GM10266 (cell line): Measurements from ENCODE around the gene DIO3.

Experiments
- DNase-seq: peaks from one replicate; pipeline ENCODE4 v3.0.0; 2012; ENCODE audit errors: extremely low spot score
- TF ChIP-seq, protein P1 (sequence below): IDR thresholded peaks from 2 replicates; pipeline ENCODE4 v1.5.1; 2012; ENCODE audit warnings: mild to moderate bottlenecking, low read depth; ENCODE audit not compliant: control insufficient read depth, insufficient read depth; ENCODE audit errors: missing control alignments

Gene DIO3

DNA sequence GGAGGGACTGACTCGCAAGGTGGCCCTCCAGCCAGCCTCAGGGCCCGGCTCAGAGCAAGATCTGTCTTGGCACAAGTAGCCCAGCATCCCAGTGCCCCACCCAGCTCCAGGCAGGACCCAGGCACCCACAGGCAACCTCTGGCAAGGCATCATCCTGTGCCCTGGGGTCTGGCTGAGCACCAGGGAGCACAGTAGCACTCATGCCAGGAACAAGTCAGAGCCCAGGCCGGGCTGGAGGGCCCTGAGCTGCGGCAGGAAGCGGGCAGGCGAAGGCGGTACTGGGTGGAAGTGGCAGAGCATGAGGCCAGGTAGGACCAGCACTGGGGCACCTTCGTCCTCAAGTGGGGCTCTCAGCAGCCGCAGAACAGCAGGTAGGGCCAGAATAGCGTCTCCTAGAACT, 5.2 kb upstream of the DIO3 start:
- DNase-seq: no peak
- TF ChIP-seq, protein P1, sequence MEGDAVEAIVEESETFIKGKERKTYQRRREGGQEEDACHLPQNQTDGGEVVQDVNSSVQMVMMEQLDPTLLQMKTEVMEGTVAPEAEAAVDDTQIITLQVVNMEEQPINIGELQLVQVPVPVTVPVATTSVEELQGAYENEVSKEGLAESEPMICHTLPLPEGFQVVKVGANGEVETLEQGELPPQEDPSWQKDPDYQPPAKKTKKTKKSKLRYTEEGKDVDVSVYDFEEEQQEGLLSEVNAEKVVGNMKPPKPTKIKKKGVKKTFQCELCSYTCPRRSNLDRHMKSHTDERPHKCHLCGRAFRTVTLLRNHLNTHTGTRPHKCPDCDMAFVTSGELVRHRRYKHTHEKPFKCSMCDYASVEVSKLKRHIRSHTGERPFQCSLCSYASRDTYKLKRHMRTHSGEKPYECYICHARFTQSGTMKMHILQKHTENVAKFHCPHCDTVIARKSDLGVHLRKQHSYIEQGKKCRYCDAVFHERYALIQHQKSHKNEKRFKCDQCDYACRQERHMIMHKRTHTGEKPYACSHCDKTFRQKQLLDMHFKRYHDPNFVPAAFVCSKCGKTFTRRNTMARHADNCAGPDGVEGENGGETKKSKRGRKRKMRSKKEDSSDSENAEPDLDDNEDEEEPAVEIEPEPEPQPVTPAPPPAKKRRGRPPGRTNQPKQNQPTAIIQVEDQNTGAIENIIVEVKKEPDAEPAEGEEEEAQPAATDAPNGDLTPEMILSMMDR: no peak

DNA sequence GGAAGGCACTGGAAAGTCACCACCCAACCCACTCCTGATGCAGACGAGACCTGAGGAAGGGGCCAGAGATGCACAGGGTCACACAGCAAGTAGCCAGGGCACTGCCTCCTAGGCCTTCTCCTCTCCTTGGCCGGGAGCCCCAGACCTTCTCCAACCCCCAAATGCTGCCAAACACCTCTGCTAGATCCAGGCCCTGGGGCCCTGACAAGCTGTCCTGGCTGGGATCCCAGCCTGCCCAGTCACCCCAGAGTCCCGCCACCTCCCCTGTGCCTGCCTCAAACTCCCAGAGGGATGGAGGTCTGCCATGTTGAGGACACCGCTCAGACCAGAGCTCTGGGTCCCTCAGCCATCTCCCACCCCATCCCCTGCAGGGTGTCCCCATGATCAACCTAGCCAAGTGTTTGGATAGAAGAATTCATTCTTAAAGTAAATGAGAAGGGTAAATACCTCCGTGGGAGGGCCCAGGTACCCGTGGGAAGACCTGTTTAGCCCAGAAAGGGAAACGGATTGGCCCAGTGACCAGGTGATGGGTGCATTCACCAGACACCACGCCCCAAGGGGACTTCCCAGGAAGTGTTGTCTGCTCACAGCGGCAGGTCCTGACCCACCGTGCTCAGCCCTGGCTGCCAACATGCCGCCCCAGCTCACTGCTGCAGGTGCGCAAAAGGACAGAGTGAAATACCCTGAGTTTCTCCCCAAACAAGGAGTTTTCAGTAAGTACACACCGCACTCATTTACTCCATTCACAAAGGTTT, 4.6 kb upstream of the DIO3 start:
- no peak for DNase-seq

DNA sequence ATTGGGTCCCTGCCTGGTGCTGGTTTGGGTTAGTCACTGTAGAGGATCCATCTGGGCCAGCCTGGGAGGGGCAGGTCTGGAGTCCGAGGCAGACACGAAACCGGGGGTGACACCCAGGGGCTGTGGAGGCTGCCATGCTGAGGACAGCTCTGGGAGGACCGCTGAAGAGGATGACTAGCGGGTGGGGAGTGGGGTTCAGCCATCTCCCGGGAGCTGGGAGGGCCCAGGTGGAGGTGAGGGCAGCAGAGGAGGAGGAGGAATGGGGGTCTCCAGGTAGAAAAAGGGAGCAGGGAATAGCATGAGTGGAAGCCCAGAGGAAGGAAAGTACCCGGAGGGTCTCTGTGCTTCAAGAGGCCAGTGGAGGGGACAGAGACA, 4.0 kb upstream of the DIO3 start:
- DNase-seq: no peak
- TF ChIP-seq, protein P1: no peak

More for the DNA sequence above, 4.6 kb upstream of the DIO3 start:
- TF ChIP-seq, protein P1: no peak

DNA sequence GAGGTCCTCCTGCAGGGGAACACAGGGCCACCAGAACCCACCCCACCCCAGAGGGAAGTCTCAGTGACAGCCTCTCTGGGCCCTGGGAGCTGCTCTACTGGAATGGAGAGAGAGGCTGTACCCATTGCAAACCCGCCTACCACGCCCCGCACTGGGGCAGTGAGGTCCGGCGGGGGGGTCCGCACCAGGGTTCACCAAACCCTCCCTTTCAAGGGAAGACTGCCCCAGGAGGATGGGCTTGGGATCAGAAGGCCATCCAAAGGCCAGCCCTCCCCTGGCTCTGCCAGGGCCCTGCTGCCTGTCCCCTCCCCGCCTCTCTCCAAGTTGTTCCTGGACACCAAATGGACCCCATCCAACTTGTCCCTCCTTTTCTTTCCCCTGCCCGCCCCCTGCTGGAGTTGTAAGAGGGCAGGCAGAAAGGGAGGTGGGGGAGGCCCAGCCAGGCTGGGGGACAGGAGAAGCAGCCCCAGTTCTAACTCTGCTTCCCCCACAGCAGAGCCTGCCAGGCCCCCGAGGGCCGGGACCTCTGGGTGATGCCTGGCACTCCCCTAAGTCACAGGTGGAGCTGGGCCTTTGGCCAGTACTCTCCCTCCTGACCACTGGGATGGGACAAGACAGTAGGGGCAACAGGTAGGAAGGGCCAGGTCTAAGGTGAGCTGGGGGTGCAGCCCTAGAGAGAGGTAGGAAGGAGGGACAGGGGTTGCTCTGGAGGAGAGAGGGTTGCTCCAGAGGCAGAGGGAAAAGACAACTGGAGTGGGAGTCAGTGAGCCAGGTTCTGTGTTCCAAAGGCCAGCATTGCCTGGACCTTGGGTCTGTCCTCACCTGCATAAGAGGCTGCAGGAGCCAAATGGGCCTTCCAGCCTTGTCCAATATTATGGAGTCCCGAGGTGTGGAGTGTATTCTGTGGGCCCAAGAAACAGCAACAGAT, 3.2 kb upstream of the DIO3 start:
- no peak for DNase-seq
- TF ChIP-seq, protein P1: no peak

DNA sequence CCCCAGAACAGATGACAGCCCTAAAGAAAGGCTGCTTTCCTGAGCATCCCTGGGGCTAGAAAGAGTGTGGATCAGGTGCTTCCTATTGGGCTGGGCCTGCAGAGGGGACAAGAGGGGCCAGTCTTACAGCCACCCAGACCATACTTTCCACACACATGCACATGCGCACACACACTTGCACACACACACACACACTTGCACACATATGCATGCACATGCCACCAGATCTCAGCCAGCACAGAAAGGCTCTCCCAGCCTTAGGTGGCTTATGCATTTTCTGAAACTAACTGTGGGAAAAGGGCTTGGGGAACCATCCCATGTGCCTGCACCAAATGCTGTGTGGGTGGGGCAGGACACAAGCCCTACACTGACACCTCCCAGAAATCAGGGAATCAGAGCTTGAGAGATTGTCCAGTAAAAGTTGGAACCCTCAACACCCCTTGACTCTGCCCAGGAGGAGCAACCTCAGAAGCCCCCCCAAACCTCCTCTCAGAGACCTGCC, 2.5 kb upstream of the DIO3 start:
- DNase-seq: no peak
- TF ChIP-seq, protein P1: no peak

GRCh38 chr14:101559250-101559623, 2.1 kb upstream of the DIO3 start:
- no peak for DNase-seq

More at GRCh38 chr14:101559250-101559623, 2.1 kb upstream of the DIO3 start:
- TF ChIP-seq, protein P1: no peak
